Measurements from ENCODE around the gene KCNJ16. TPM values are rescaled to one million over a fixed set of nuclear protein-coding genes. Genes with fewer than 3 reads are reported as not detected.

Gene KCNJ16
- polyA plus RNA-seq, 4 donors: 5.9 to 180 (median 144) TPM

DNA sequence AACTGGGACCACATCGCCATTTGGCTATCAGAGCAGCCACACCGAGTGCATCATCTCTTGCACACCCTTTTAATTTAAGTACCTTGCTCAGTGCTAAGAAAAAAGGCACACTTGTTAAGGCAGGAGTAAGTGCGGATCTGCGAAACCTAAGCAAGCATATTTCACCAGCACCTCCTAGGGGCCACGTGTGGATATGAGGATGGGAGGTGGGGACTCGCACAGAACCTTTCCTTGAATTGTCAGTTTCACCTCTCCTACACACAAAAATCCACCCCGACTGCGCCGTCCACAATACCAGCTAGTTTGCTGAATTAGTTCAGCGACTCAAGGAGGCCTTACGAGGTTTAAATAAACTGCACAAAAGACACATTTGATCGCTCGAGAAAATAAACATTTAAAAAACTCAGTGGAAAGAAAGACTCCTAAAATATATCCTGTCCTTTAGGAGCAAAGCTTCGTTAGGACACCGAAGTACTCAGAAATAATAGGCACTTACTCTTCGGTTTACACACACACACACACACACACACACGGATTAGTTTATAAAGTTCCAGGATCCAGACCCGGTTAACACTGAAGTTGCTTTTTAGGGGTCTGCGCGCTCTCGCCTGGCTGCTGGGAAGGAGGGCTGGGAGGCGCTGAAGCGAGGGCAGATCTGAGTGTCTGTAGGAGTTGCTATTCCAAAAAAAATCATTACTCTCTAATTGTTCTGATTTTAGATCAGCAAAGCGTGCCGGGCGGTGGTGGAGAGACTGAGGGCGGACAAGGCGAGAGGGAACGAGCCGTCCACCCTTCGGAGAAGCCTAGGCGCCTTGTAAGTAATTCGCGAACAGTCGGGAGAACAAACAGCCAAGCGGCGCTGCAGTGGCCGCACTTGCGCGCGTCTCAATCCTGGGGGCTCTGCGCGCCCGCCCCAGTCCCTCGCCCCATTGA lies 93.3 kb downstream of the KCNJ16 start:
- peak in 3 of 4 donors; percentile 48 to 53 (median 49) for DNase-seq (ENCODE audit: low read depth in 4 of 4, low spot score in 3 of 4)

DNA sequence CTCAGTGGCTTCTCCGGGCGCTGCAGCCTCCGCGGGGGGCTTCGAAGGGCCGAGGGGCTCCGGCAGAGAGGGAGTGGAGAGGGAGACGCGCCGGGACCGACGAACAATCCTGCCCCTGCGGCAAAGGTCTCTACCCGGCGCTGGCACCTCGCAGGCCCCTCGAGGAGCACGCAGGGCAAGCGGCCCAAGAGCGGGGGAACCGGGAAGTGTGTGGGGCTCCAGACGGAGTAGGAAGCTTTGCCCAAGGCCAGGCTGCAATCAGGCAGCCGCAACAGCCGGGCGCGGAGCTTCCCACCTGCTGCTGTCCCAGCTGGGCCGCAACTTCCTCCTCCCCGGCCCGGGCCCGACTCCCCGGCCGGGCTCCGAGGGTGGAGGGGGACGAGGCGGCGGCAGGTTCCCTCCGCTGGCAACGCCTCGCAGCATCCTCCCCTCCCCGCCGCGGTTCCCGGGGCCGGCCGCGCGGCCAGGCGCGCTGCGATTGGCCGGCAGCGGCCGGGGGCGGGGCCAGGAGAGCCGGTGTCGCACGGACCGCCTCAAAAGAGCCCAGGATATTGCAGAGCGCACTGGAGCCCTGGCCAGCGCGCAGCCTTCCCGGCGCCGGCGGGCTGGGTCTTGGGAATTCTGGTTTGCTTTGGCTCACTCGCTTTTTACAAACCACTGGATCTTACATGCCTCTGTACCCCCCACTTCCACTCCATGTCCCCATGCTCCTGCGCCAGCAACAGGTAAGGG lies 94.1 kb downstream of the KCNJ16 start, which contains the start of gene KCNJ2:
KCNJ2 (plus strand) TSS at position 556 of the 732 bp plus-strand sequence. CDS start 5,508 bp downstream, outside the sequence.
- peak; percentile 44 to 78 (median 72) for DNase-seq (ENCODE audit: low read depth in 4 of 4, low spot score in 3 of 4)

DNA sequence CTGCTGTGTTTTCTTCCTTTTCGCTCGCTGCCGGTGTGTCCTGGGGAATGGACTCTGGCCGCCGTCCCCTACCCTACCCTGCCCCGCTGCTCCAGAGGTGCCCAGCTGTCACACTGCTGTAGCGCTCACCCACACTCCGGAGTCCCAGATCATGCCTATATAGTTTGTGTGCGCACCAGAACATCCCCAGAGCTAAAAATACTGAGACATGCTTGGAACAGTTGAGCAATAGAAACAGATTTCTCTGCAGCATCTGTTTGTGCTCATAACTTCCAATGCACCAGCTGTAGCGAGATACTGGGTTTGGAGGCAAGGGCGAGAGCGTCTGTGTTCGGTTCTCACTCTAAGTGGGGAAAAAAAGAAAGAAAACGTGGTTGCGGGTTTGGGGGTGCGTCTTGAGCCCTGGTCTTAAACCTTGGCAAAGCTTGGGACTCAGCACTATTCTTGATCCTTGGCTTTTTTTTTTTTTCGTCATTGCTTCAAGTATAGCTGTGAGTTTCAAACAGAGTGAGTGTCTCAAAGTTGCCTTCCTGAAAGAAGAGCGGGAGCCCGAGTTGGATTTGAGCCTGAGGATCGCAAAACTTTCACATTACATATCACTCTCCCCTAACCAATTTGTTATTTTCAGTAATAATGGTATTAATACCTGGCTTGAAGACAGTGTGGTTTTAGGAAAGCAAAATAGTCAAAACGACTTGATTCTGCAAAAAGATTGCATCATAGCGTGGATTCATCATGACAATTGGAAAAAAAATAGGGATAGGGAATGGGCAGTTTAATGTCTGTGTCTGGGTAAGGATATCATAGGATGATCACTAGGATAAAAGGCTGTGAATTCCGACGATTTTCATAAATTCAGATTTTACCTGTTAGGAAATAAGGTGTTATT lies 94.9 kb downstream of the KCNJ16 start:
- DNase-seq (ENCODE audit: low read depth in 4 of 4, low spot score in 3 of 4): peak in 1 of 4 donors; percentile 12

DNA sequence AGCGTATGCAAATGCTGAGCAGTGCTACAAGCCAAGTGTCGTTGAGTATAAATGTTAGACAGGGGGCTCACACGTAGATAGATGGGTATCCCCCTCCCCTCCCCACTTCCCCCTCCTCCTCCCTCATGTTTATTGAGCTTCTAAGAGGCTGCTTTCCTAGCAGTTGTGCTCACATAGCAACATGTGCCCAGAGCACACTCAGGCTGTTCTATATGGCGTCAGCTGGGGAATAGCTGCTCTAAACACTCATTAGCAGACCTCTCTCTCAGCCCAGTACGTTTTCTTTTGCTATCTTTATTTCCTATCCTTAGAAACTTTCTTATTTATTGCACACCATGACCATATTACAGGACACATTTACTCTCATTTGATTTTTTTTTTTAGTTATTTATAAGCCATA lies 96.1 kb downstream of the KCNJ16 start:
- no peak for DNase-seq (ENCODE audit: low read depth in 4 of 4, low spot score in 3 of 4)

DNA sequence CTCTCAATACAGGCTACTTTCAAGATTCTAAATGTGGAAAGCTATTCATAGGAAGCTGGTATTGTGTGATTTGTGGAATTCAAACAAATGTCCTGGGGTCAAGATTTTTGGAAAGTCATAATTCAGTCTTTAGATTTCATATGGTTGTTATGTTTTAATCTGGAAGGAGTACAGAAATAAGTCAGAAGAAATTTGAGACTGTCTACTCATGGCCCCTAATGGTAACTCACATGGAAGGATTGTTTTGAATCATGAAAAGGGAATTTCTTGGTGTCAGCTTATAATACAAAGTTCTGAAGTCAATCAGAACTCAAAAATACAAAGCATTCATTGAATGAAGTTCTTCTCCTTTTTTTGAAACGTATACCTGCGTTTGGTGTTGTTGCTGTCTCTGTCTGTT lies 97.4 kb downstream of the KCNJ16 start:
- DNase-seq (ENCODE audit: low read depth in 4 of 4, low spot score in 3 of 4): no peak

DNA sequence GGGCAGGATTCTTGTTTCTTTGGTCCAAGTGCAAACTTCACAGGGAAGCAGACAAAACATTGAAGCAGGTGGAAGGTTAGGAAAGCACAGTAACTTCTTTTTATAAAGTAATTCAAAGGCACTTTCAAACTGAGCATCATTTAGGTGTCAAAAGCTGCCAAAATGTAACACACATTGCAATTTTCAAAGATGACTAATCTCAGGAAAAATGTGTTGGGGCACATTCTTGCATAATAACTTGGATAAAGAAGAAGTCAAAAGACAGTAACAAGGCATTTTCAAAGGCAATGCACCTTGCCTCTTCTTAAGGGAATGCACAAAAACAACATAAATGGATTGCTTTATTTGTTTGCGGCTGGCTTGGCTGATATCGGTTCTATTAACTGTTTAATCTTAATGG lies 97.9 kb downstream of the KCNJ16 start:
- DNase-seq (ENCODE audit: low read depth in 4 of 4, low spot score in 3 of 4): no peak

DNA sequence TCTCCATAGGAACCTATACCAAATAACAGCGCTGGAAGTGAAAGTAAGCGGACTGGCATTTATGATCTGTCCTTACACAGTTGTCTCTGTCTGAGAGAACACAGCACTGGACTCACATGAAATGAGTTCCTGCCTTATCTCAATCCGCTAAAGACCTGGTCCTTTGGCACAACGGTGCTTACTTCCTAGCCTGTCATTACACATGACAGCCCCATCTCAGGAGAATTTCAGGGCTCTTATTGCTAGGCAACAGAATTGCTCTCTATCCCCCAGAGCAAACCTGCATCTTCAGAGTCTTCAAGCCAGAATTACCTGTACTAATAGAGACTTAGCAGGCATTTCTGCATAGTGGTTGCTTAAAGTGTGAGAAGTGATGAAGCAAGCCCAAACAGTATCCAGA lies 98.7 kb downstream of the KCNJ16 start:
- DNase-seq (ENCODE audit: low read depth in 4 of 4, low spot score in 3 of 4): no peak

DNA sequence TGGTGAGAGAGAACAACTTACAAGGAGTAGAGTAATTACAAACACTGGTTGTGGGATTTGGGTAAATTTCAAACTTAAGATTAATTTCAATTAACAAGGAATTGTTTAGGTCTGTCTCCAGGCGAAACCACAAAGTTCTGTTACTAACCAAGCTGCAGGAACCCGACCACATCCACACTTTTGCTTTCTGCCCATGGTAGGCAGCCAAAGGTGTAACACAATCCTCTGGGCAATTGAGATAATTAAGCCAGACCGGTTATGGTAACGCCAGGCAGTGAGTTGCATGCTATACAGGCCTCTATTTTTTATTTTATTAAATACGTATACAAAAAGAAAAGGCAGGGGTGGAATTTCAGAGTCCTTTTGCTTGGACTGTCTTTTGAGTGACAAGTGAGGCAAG lies 106.4 kb downstream of the KCNJ16 start:
- no peak for DNase-seq (ENCODE audit: low read depth in 4 of 4, low spot score in 3 of 4)

DNA sequence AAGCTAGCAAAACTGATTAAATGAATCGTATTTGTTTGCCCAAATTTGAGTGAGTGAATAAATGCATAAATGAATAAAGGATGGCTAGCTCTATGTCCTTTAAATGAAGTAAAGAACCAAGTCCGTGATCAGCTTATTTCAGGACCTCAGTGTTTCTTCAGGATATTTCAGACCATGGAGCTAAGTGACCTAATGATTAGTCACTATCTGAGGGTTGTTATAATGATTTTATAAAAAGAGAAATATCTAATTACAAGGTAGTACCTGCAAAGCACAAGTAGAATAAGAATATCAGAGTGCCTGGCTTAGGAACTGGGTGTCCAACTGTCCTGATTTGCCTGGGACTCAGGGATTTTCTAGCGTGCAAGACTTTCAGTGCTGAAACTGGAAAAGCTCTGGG lies 106.8 kb downstream of the KCNJ16 start:
- no peak for DNase-seq (ENCODE audit: low read depth in 4 of 4, low spot score in 3 of 4)

DNA sequence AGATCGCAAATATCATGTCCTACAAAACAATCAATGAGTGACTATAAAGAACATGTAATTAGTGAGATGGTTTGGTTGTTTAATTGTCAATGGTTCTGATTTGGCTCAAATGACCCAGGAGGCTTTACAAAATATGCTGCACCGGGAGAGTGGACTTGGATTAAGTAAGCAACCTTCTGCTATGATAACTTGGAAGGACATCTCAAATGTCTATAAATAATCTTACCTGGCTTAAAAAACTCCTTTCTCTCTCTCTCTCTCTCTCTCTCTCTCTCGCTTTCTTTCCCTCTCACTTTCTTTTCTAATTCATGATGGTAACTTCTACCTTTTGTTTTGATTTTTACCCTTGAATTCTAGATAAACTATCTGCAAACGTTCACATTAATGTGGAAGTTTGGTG lies 108.5 kb downstream of the KCNJ16 start:
- no peak for DNase-seq (ENCODE audit: low read depth in 4 of 4, low spot score in 3 of 4)

DNA sequence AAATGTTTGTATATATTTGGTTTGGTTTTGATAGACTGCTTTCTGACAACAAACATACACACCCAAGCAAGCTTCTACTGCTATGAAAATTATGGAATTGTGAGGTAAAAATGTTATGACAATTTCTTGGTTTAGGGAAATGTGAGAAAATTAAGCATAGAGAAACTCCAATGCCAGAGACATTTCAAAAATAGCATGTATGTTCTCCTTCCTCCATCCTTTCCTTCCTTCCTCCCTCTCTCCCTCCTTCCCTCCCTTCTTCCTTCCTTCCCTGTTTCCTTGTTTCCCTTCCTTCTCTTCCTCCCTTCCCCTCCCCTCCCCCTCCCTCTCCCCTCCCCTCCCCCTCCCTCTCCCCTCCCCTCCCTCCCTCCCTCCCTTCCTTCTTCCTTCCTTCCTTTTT lies 109.2 kb downstream of the KCNJ16 start:
- DNase-seq (ENCODE audit: low read depth in 4 of 4, low spot score in 3 of 4): no peak

DNA sequence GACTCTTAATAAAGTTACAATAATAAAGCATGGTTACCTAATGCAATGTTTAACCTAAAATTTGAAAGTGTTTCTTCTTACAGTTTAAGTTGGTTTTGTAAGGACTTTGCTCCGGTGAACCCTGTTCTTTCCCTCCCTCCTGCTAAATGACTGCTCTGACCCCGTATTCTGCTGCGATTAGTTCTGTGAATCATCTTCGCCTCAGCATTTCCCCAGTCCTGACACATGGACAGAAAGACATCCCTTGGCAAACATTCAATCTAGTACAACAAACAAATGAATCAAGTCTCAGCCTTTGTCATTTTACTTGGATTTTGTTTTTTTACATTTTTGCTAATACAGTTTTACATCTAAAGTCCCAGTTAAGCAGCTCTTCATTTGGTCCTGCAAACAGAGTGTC lies 109.7 kb downstream of the KCNJ16 start:
- DNase-seq (ENCODE audit: low read depth in 4 of 4, low spot score in 3 of 4): no peak

Other genes starting within 250 kb of the KCNJ16 start
- gene KCNJ2, start 94.3 kb downstream of the KCNJ16 start, polyA plus RNA-seq (ENCODE audit: insufficient read length in 4 of 4): 1 to 10 TPM; 2.5 to 7.5 (median 3.3) TPM

All from left renal pelvis (tissue), 4 donors.